ENCODE measurements around the gene STARD5.

STARD5 gene

DNA sequence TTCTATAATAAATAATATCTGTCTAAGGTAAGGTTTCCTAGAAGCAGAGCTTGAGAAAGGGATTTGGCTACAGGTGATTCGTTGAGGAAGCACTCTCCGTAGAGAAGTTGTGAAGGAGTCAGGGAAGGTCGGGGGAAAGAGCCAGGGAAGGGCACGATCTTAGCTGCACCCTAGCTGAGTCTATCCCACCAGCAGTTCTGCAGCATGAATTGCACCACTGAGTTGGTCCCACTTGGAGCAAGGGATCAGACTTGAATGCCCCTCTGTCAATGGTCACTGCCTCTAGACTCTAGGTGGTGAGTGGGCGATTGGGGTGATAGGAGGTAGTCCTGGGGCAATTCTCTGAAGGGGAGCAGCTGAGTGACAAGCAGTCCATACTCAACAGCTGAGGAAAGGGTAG, 36.5 kb upstream of the STARD5 start:
- Histone ChIP-seq H3K9ac (ENCODE audit: low read length) (no peak overlapping the region), H3K18ac (ENCODE audit: low read depth in 1 of 2, low read length in 2 of 2) (no peak overlapping the region), H4K91ac (ENCODE audit: low read length) (no peak overlapping the region), H4K8ac (ENCODE audit: low read length) (no peak overlapping the region), H3K23ac (ENCODE audit: low read length in 2 of 2) (no peak overlapping the region), H2BK5ac (ENCODE audit: low read depth, low read length, poor library complexity, severe bottlenecking) (no peak overlapping the region), H3K4ac (ENCODE audit: low read depth in 1 of 2, low read length in 2 of 2) (no peak overlapping the region), H2BK15ac (ENCODE audit: low read depth, poor library complexity, severe bottlenecking) (no peak overlapping the region), H3K9me3 (ENCODE audit: control insufficient read depth, low read length) (no peaks in the 10 kb centered on the region), H2AK5ac (ENCODE audit: low read length, severe bottlenecking) (no peak overlapping the region), H3K27me3 (ENCODE audit: control insufficient read depth in 1 of 2, insufficient read depth in 1 of 2, low read length in 2 of 2) (peaks cover 10% of the 10 kb centered on the region in 2 experiments), H3K4me2 (ENCODE audit: low read length, poor library complexity, severe bottlenecking) (no peak overlapping the region), H3K79me1 (replicated peaks; ENCODE audit: low read length, poor library complexity, severe bottlenecking) (no peaks in the 10 kb centered on the region), H3K14ac (ENCODE audit: low read length in 2 of 2) (no peak overlapping the region), H3K27ac (ENCODE audit: low read length, poor library complexity, severe bottlenecking) (no peak overlapping the region), H3K36me3 (ENCODE audit: control insufficient read depth in 1 of 2, insufficient read depth in 2 of 2, low read depth in 1 of 2, low read length in 2 of 2) (no peaks in the 10 kb centered on the region), H2BK120ac (ENCODE audit: low read depth, low read length) (no peak overlapping the region), H3K4me3 (ENCODE audit: insufficient read depth in 1 of 2, low read depth in 1 of 2, low read length in 2 of 2) (no peak overlapping the region), H2AFZ (ENCODE audit: low read depth, low read length) (no peak overlapping the region), H3K4me1 (ENCODE audit: control insufficient read depth, insufficient read depth, low read depth, low read length) (no peaks in the 10 kb centered on the region), H2BK12ac (ENCODE audit: low read length in 2 of 2) (no peak overlapping the region)
- 65% methylated on average over 5 of the region's 5 CpGs for WGBS
- no peak for DNase-seq

DNA sequence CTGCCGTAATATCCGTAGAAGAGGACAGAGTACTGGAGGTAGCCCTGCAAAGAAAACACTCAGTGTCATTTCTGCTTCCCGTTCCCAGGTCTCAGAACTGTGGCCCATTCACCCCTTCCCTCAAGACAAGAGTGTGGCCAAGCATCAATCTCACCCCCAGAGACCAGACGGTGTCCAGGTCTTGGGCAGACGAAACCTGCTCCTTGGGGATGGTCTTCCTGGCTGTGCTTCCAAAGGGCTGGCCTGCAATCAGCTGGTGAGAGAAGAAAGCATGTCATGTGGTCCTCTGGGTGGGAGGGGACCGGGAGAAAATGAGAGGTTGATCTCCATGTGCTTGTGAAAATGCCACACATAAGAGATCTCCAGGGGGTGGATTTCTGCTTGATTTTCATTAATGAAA, 34.3 kb upstream of the STARD5 start:
- Histone ChIP-seq H2BK120ac (ENCODE audit: low read depth, low read length) (no peak overlapping the region), H3K27me3 (ENCODE audit: control insufficient read depth in 1 of 2, insufficient read depth in 1 of 2, low read length in 2 of 2) (peaks cover 14 to 19% of the 10 kb centered on the region in 2 experiments), H3K27ac (ENCODE audit: low read length, poor library complexity, severe bottlenecking) (no peak overlapping the region), H3K79me1 (replicated peaks; ENCODE audit: low read length, poor library complexity, severe bottlenecking) (no peaks in the 10 kb centered on the region), H2AFZ (ENCODE audit: low read depth, low read length) (no peak overlapping the region), H2AK5ac (ENCODE audit: low read length, severe bottlenecking) (no peak overlapping the region), H3K4me3 (ENCODE audit: insufficient read depth in 1 of 2, low read depth in 1 of 2, low read length in 2 of 2) (no peak overlapping the region), H3K18ac (ENCODE audit: low read depth in 1 of 2, low read length in 2 of 2) (no peak overlapping the region), H2BK12ac (ENCODE audit: low read length in 2 of 2) (no peak overlapping the region), H3K4me1 (ENCODE audit: control insufficient read depth, insufficient read depth, low read depth, low read length) (no peaks in the 10 kb centered on the region), H3K9ac (ENCODE audit: low read length) (no peak overlapping the region), H3K14ac (ENCODE audit: low read length in 2 of 2) (no peak overlapping the region), H3K23ac (ENCODE audit: low read length in 2 of 2) (no peak overlapping the region), H3K4ac (ENCODE audit: low read depth in 1 of 2, low read length in 2 of 2) (no peak overlapping the region), H3K36me3 (ENCODE audit: control insufficient read depth in 1 of 2, insufficient read depth in 2 of 2, low read depth in 1 of 2, low read length in 2 of 2) (no peaks in the 10 kb centered on the region), H2BK5ac (ENCODE audit: low read depth, low read length, poor library complexity, severe bottlenecking) (no peak overlapping the region), H2BK15ac (ENCODE audit: low read depth, poor library complexity, severe bottlenecking) (no peak overlapping the region), H4K91ac (ENCODE audit: low read length) (no peak overlapping the region), H3K9me3 (ENCODE audit: control insufficient read depth, low read length) (no peaks in the 10 kb centered on the region), H3K4me2 (ENCODE audit: low read length, poor library complexity, severe bottlenecking) (no peak overlapping the region), H4K8ac (ENCODE audit: low read length) (no peak overlapping the region)
- WGBS, result 85% methylated on average over 6 of the region's 6 CpGs
- DNase-seq, result no peak

DNA sequence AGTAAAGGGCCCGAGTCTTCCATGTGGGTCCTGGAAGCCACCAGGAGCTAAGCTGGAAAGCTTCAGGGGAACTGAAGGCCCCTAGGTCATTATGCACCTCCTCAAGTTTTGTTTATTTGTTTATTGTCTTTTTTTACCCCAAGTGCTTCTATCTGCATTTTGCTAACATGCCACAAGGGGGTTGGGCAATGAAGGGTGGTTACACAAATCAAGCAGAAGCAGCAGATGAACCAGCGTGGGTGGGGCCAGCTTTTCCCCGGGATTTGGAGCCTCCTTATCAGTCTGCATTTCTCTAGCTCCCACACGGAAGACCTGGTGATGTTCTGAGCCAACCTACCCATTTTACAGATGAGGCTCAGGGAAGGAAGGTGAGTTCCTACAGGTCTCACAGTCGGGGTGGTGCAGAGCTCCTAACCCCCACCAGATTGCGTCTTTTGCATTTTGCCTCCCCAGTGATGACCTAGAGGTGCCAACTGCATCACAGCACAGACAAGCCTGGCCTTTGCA, 33.3 kb upstream of the STARD5 start:
- no peak overlapping the region for H2AK5ac ChIP-seq (ENCODE audit: low read length, severe bottlenecking)
- no peak overlapping the region for H2BK12ac ChIP-seq (ENCODE audit: low read length in 2 of 2)
- H3K4me1 ChIP-seq (ENCODE audit: control insufficient read depth, insufficient read depth, low read depth, low read length), result no peaks in the 10 kb centered on the region
- H3K14ac ChIP-seq (ENCODE audit: low read length in 2 of 2), result no peak overlapping the region
- H4K91ac ChIP-seq (ENCODE audit: low read length), result no peak overlapping the region
- 79% methylated on average over 6 of the region's 6 CpGs for WGBS
- H3K36me3 ChIP-seq (ENCODE audit: control insufficient read depth in 1 of 2, insufficient read depth in 2 of 2, low read depth in 1 of 2, low read length in 2 of 2), result no peaks in the 10 kb centered on the region
- no peak overlapping the region for H2BK5ac ChIP-seq (ENCODE audit: low read depth, low read length, poor library complexity, severe bottlenecking)
- H3K27me3 ChIP-seq (ENCODE audit: control insufficient read depth in 1 of 2, insufficient read depth in 1 of 2, low read length in 2 of 2), result peaks cover 14 to 19% of the 10 kb centered on the region in 2 experiments
- H3K4ac ChIP-seq (ENCODE audit: low read depth in 1 of 2, low read length in 2 of 2), result no peak overlapping the region
- H3K9ac ChIP-seq (ENCODE audit: low read length), result no peak overlapping the region
- H3K79me1 ChIP-seq (replicated peaks; ENCODE audit: low read length, poor library complexity, severe bottlenecking), result no peaks in the 10 kb centered on the region
- H2BK15ac ChIP-seq (ENCODE audit: low read depth, poor library complexity, severe bottlenecking), result no peak overlapping the region
- no peak overlapping the region for H4K8ac ChIP-seq (ENCODE audit: low read length)
- no peak overlapping the region for H3K23ac ChIP-seq (ENCODE audit: low read length in 2 of 2)
- H2AFZ ChIP-seq (ENCODE audit: low read depth, low read length), result no peak overlapping the region
- H2BK120ac ChIP-seq (ENCODE audit: low read depth, low read length), result no peak overlapping the region
- no peak overlapping the region for H3K4me3 ChIP-seq (ENCODE audit: insufficient read depth in 1 of 2, low read depth in 1 of 2, low read length in 2 of 2)
- H3K9me3 ChIP-seq (ENCODE audit: control insufficient read depth, low read length), result no peaks in the 10 kb centered on the region
- no peak overlapping the region for H3K27ac ChIP-seq (ENCODE audit: low read length, poor library complexity, severe bottlenecking)
- H3K4me2 ChIP-seq (ENCODE audit: low read length, poor library complexity, severe bottlenecking), result no peak overlapping the region
- no peak for DNase-seq
- no peak overlapping the region for H3K18ac ChIP-seq (ENCODE audit: low read depth in 1 of 2, low read length in 2 of 2)

DNA sequence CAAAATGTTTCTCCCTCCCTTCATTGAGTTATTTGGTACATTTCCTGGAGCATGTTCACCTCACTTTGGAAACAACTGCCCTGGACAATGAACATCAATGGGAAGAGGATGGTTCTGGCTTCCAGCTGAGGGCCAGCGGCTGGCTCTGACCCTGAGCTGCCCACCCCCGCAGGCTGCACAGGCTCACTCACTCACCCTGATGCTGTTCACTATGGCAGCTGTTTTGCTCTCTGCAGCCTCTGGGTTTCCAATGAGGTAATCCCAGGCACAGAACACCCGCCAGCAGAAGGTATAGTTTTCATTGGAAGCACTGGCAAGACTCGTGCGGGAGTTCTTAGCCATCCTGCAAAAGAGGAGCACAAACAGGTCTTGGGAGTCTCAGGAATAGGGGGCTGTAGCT, 32.3 kb upstream of the STARD5 start:
- Histone ChIP-seq H3K36me3 (ENCODE audit: control insufficient read depth in 1 of 2, insufficient read depth in 2 of 2, low read depth in 1 of 2, low read length in 2 of 2) (no peaks in the 10 kb centered on the region), H3K14ac (ENCODE audit: low read length in 2 of 2) (no peak overlapping the region), H2AK5ac (ENCODE audit: low read length, severe bottlenecking) (no peak overlapping the region), H2BK5ac (ENCODE audit: low read depth, low read length, poor library complexity, severe bottlenecking) (no peak overlapping the region), H3K27ac (ENCODE audit: low read length, poor library complexity, severe bottlenecking) (no peak overlapping the region), H3K9me3 (ENCODE audit: control insufficient read depth, low read length) (no peaks in the 10 kb centered on the region), H3K9ac (ENCODE audit: low read length) (no peak overlapping the region), H2BK120ac (ENCODE audit: low read depth, low read length) (no peak overlapping the region), H3K4me3 (ENCODE audit: insufficient read depth in 1 of 2, low read depth in 1 of 2, low read length in 2 of 2) (no peak overlapping the region), H3K18ac (ENCODE audit: low read depth in 1 of 2, low read length in 2 of 2) (no peak overlapping the region), H4K91ac (ENCODE audit: low read length) (no peak overlapping the region), H2BK15ac (ENCODE audit: low read depth, poor library complexity, severe bottlenecking) (no peak overlapping the region), H3K27me3 (ENCODE audit: control insufficient read depth in 1 of 2, insufficient read depth in 1 of 2, low read length in 2 of 2) (peaks cover 11 to 22% of the 10 kb centered on the region in 2 experiments), H4K8ac (ENCODE audit: low read length) (no peak overlapping the region), H3K4me2 (ENCODE audit: low read length, poor library complexity, severe bottlenecking) (no peak overlapping the region), H2BK12ac (ENCODE audit: low read length in 2 of 2) (no peak overlapping the region), H2AFZ (ENCODE audit: low read depth, low read length) (no peak overlapping the region), H3K23ac (ENCODE audit: low read length in 2 of 2) (no peak overlapping the region), H3K4me1 (ENCODE audit: control insufficient read depth, insufficient read depth, low read depth, low read length) (no peaks in the 10 kb centered on the region), H3K79me1 (replicated peaks; ENCODE audit: low read length, poor library complexity, severe bottlenecking) (no peaks in the 10 kb centered on the region), H3K4ac (ENCODE audit: low read depth in 1 of 2, low read length in 2 of 2) (no peak overlapping the region)
- WGBS, result 86% methylated on average over 5 of the region's 5 CpGs
- DNase-seq, result no peak
